ENCODE data around the gene MSANTD7.

GRCh38 chr10:14812271-14812670, 25.8 kb upstream of the MSANTD7 start:
- TF ChIP-seq, protein P1, sequence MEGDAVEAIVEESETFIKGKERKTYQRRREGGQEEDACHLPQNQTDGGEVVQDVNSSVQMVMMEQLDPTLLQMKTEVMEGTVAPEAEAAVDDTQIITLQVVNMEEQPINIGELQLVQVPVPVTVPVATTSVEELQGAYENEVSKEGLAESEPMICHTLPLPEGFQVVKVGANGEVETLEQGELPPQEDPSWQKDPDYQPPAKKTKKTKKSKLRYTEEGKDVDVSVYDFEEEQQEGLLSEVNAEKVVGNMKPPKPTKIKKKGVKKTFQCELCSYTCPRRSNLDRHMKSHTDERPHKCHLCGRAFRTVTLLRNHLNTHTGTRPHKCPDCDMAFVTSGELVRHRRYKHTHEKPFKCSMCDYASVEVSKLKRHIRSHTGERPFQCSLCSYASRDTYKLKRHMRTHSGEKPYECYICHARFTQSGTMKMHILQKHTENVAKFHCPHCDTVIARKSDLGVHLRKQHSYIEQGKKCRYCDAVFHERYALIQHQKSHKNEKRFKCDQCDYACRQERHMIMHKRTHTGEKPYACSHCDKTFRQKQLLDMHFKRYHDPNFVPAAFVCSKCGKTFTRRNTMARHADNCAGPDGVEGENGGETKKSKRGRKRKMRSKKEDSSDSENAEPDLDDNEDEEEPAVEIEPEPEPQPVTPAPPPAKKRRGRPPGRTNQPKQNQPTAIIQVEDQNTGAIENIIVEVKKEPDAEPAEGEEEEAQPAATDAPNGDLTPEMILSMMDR (IDR thresholded peaks at IDR 0.05), result no peak
- no peak for TF ChIP-seq POLR2A (IDR thresholded peaks at IDR 0.05)
